GM18507 (cell line): ENCODE measurements around the gene CDC123.
"Not testable (repeated sequence)": the region's sequence is repeated elsewhere in the genome, so short reads cannot be mapped to it uniquely, and the experiment has no call there.

Source experiments
- DNase-seq: peaks from one replicate; pipeline ENCODE4 v3.0.0; 2011; ENCODE audit warnings: low read depth; ENCODE audit not compliant: insufficient read length; ENCODE audit errors: extremely low spot score
- FAIRE-seq: peaks from 2 replicates; lab custom pipeline; 2011; peaks lifted over from hg19 to GRCh38; lab: Jason Lieb, UNC

Gene CDC123

GRCh38 chr10:12195603-12196506, at the start of gene CDC123, which contains the start of gene NUDT5:
TSS of gene CDC123 (plus strand) at chr10:12196188. CDS start at chr10:12196246, 58 bp downstream.
TSS of gene NUDT5 (minus strand) at chr10:12195891. CDS start at chr10:12186291, 9,600 bp downstream.
- FAIRE-seq (peak; percentile 86), DNase-seq (peak; percentile 76)

GRCh38 chr10:12150163-12150562, 45.8 kb upstream of the CDC123 start:
- DNase-seq = no peak
- FAIRE-seq = no peak

- DNase-seq = no peak
- FAIRE-seq = no peak
These were observed 41.5 kb upstream of the CDC123 start for GRCh38 chr10:12154516-12154915.

- no peak for DNase-seq
- FAIRE-seq = no peak
These were observed 39.4 kb upstream of the CDC123 start for GRCh38 chr10:12156367-12157123.

- DNase-seq (no peak), FAIRE-seq (no peak)
These were observed 37.9 kb upstream of the CDC123 start for GRCh38 chr10:12158111-12158510.

GRCh38 chr10:12160664-12161063, 35.3 kb upstream of the CDC123 start:
- DNase-seq = no peak
- FAIRE-seq = no peak

- no peak for DNase-seq
- no peak for FAIRE-seq
These were observed 33.1 kb upstream of the CDC123 start for GRCh38 chr10:12162927-12163326.

- DNase-seq (no peak), FAIRE-seq (no peak)
These were observed 31.9 kb upstream of the CDC123 start for GRCh38 chr10:12164085-12164484.

- no peak for FAIRE-seq
- no peak for DNase-seq
These were observed 31.0 kb upstream of the CDC123 start for GRCh38 chr10:12165036-12165435.

- no peak for FAIRE-seq
- DNase-seq = no peak
These were observed 29.8 kb upstream of the CDC123 start for GRCh38 chr10:12165999-12166775.

GRCh38 chr10:12171512-12171911, 24.5 kb upstream of the CDC123 start:
- not testable (repeated sequence) for DNase-seq, FAIRE-seq

GRCh38 chr10:12177642-12178041, 18.3 kb upstream of the CDC123 start:
- DNase-seq = no peak
- no peak for FAIRE-seq

- DNase-seq = no peak
- no peak for FAIRE-seq
These were observed 16.3 kb upstream of the CDC123 start for GRCh38 chr10:12179606-12180170.

- no peak for FAIRE-seq
- no peak for DNase-seq
These were observed 15.6 kb upstream of the CDC123 start for GRCh38 chr10:12180221-12180974.

GRCh38 chr10:12181065-12181775, 14.8 kb upstream of the CDC123 start:
- DNase-seq (no peak), FAIRE-seq (no peak)

GRCh38 chr10:12184165-12184564, 11.8 kb upstream of the CDC123 start:
- DNase-seq (no peak), FAIRE-seq (no peak)

GRCh38 chr10:12186323-12186722, 9.7 kb upstream of the CDC123 start:
- DNase-seq = no peak

GRCh38 chr10:12187321-12187905, 8.6 kb upstream of the CDC123 start:
- FAIRE-seq (no peak), DNase-seq (no peak)

More at GRCh38 chr10:12186323-12186722, 9.7 kb upstream of the CDC123 start:
- FAIRE-seq = no peak
